H1 (cell line): Measurements from ENCODE around the gene LIN37.

Experiments used
- CEBPB ChIP-seq: IDR thresholded peaks from 2 replicates; pipeline ENCODE4 v1.6.1; 2012; ENCODE audit warnings: low read depth, low read length
- CHD2 ChIP-seq: IDR thresholded peaks from 2 replicates; pipeline ENCODE4 v1.6.1; 2012; ENCODE audit warnings: low read length, improper control_type of control experiment
- KDM4A ChIP-seq: IDR thresholded peaks from one replicate; pipeline ENCODE4 v1.7.1; 2012; ENCODE audit warnings: low read depth, mild to moderate bottlenecking, moderate library complexity, low read length, inconsistent platforms; ENCODE audit not compliant: severe bottlenecking
- MAFK ChIP-seq: IDR thresholded peaks from 2 replicates; pipeline ENCODE4 v1.6.1; 2012; ENCODE audit warnings: low read depth, mild to moderate bottlenecking, improper control_type of control experiment, low read length
- POLR2A ChIP-seq, 2 experiments: IDR thresholded peaks; 1 replicate in 1 of 2; 2 replicates in 1 of 2; pipeline ENCODE4 v1.6.1; 2011; ENCODE audit warnings: low read depth in 2 of 2, low read length in 2 of 2, mild to moderate bottlenecking in 2 of 2; ENCODE audit errors: control extremely low read depth in 1 of 2
- POLR2AphosphoS5 ChIP-seq: IDR thresholded peaks from 2 replicates; pipeline ENCODE4 v1.6.1; 2011; ENCODE audit warnings: low read depth, low read length
- RFX5 ChIP-seq: IDR thresholded peaks from 2 replicates; pipeline ENCODE4 v1.6.1; 2011; ENCODE audit warnings: low read depth, low read length, improper control_type of control experiment, borderline replicate concordance
- SIN3A ChIP-seq, 2 experiments: IDR thresholded peaks in 1 of 2; conservative IDR thresholded peaks in 1 of 2; 2 replicates each; pipeline ENCODE4 v1.6.1; 2011 to 2012; ENCODE audit warnings: low read length in 2 of 2, improper control_type of control experiment in 1 of 2, low read depth in 1 of 2, mild to moderate bottlenecking in 1 of 2
- TF ChIP-seq, protein P1 (sequence below), 3 experiments: IDR thresholded peaks; 1 replicate in 2 of 3; 2 replicates in 1 of 3; pipeline versions ENCODE4 v1.5.1 to v1.6.1; 2011; ENCODE audit warnings: low read length in 3 of 3, mild to moderate bottlenecking in 3 of 3, inconsistent platforms in 2 of 3, low read depth in 1 of 3, moderate library complexity in 1 of 3; ENCODE audit not compliant: insufficient read depth in 1 of 3; ENCODE audit errors: control extremely low read depth in 1 of 3
- TF ChIP-seq, protein P2 (sequence below): IDR thresholded peaks from 2 replicates; pipeline ENCODE4 v1.6.1; 2012; ENCODE audit warnings: inconsistent platforms
- TF ChIP-seq, protein P3 (sequence below): IDR thresholded peaks from 2 replicates; pipeline ENCODE4 v1.6.1; 2012; ENCODE audit warnings: low read length, inconsistent platforms
- TF ChIP-seq, protein P4 (sequence below): IDR thresholded peaks from 2 replicates; pipeline ENCODE4 v1.6.1; 2012; ENCODE audit warnings: inconsistent platforms

DNA sequence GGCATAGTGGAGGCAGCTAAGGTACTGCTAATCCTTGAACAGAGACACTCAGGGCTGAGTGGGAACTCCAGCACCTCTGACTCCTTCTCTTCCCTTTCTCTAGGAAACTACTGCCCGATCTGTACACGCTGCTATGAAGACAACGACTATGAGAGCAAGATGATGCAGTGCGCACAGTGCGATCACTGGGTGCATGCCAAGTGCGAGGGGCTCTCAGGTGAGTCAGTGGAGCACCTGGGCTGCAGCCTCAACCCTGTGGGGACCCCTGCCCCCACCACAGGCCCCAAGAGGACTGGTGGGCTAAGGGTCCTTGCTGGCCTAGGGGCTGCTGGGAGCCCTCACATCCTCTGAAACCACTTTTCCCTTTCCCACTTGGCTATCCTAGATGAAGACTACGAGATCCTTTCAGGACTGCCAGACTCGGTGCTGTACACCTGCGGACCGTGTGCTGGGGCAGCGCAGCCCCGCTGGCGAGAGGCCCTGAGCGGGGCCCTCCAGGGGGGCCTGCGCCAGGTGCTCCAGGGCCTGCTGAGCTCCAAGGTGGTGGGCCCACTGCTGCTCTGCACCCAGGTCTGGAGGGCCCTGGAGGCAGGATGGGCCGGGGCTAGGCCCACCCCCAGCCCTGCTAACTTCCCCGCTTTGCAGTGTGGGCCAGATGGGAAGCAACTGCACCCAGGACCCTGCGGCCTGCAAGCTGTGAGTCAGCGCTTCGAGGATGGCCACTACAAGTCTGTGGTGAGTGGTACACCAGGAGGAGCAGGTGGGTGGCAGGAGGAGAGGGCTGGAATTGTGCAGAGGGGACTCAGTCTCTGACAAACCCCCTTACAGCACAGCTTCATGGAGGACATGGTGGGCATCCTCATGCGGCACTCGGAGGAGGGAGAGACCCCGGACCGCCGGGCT is 21.1 kb upstream of the LIN37 start:
- TF ChIP-seq POLR2AphosphoS5, result no peak
- no peak for TF ChIP-seq SIN3A (conservative IDR thresholded peaks at IDR 0.05 in 1 of 2, IDR thresholded peaks at IDR 0.05 in 1 of 2; ENCODE audit: low read depth in 1 of 2, low read length in 2 of 2)
- TF ChIP-seq, protein P1, sequence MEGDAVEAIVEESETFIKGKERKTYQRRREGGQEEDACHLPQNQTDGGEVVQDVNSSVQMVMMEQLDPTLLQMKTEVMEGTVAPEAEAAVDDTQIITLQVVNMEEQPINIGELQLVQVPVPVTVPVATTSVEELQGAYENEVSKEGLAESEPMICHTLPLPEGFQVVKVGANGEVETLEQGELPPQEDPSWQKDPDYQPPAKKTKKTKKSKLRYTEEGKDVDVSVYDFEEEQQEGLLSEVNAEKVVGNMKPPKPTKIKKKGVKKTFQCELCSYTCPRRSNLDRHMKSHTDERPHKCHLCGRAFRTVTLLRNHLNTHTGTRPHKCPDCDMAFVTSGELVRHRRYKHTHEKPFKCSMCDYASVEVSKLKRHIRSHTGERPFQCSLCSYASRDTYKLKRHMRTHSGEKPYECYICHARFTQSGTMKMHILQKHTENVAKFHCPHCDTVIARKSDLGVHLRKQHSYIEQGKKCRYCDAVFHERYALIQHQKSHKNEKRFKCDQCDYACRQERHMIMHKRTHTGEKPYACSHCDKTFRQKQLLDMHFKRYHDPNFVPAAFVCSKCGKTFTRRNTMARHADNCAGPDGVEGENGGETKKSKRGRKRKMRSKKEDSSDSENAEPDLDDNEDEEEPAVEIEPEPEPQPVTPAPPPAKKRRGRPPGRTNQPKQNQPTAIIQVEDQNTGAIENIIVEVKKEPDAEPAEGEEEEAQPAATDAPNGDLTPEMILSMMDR (IDR thresholded peaks at IDR 0.05; ENCODE audit: control extremely low read depth in 1 of 3, insufficient read depth in 1 of 3, low read depth in 1 of 3, low read length in 3 of 3), result no peak
- TF ChIP-seq, protein P2, sequence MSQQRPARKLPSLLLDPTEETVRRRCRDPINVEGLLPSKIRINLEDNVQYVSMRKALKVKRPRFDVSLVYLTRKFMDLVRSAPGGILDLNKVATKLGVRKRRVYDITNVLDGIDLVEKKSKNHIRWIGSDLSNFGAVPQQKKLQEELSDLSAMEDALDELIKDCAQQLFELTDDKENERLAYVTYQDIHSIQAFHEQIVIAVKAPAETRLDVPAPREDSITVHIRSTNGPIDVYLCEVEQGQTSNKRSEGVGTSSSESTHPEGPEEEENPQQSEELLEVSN, result no peak
- TF ChIP-seq KDM4A, result no peak
- TF ChIP-seq POLR2A (IDR thresholded peaks at IDR 0.05; ENCODE audit: control extremely low read depth in 1 of 2, low read depth in 2 of 2, low read length in 2 of 2), result no peak
- TF ChIP-seq CHD2, result no peak
- TF ChIP-seq, protein P3, sequence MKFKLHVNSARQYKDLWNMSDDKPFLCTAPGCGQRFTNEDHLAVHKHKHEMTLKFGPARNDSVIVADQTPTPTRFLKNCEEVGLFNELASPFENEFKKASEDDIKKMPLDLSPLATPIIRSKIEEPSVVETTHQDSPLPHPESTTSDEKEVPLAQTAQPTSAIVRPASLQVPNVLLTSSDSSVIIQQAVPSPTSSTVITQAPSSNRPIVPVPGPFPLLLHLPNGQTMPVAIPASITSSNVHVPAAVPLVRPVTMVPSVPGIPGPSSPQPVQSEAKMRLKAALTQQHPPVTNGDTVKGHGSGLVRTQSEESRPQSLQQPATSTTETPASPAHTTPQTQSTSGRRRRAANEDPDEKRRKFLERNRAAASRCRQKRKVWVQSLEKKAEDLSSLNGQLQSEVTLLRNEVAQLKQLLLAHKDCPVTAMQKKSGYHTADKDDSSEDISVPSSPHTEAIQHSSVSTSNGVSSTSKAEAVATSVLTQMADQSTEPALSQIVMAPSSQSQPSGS, result no peak
- TF ChIP-seq, protein P4, sequence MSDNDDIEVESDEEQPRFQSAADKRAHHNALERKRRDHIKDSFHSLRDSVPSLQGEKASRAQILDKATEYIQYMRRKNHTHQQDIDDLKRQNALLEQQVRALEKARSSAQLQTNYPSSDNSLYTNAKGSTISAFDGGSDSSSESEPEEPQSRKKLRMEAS, result no peak
- no peak for TF ChIP-seq RFX5
- no peak for TF ChIP-seq CEBPB
- no peak for TF ChIP-seq MAFK
